G401 (cell line): ENCODE data around the gene ADAMTSL5. TPM values are rescaled to one million over a fixed set of nuclear protein-coding genes. Genes with fewer than 3 reads are reported as not detected.
A peak's percentile ranks its signal among the peaks of the same experiment; 100 is the strongest.
"Not testable (repeated sequence)": the region's sequence is repeated elsewhere in the genome, so short reads cannot be mapped to it uniquely, and the experiment has no call there.

Source experiments
- DNase-seq: peaks from one replicate; pipeline ENCODE4 v3.0.0-alpha.2; 2015; ENCODE audit warnings: low spot score
- in situ Hi-C: cut with HindIII; loops from 2 replicates; pipeline ENCODE4 v1.10.0; 2016; ENCODE audit warnings: low sequenced_read_pairs, mixed read lengths
- total RNA-seq: library from RNA; depleted of rRNA; stranded (reverse); fragments of >200 nt; shearing (Covaris generic); gene quantifications from 2 replicates; pipeline ENCODE4 v1.2.3, GENCODE V29; 2014

Gene ADAMTSL5
- total RNA-seq, 1 experiment from 2014 or later: 2.1 TPM

- DNase-seq: no peak
- in situ Hi-C loops: no loop called here
These were observed 20.8 kb upstream of the ADAMTSL5 start for GRCh38 chr19:1533510-1534150.

GRCh38 chr19:1532003-1532402, 19.2 kb upstream of the ADAMTSL5 start:
- no peak for DNase-seq
- in situ Hi-C loops: no loop called here

GRCh38 chr19:1531587-1531986, 18.8 kb upstream of the ADAMTSL5 start:
- DNase-seq: no peak
- in situ Hi-C loops: no loop called here

GRCh38 chr19:1530856-1531255, 18.0 kb upstream of the ADAMTSL5 start:
- in situ Hi-C loops, DNase-seq: not testable (repeated sequence)

- no peak for DNase-seq
- in situ Hi-C loops: no loop called here
These were observed 16.6 kb upstream of the ADAMTSL5 start for GRCh38 chr19:1529430-1529816.

GRCh38 chr19:1528596-1529429, 16.0 kb upstream of the ADAMTSL5 start:
- no peak for DNase-seq
- in situ Hi-C loops: no loop called here

- in situ Hi-C loops: no loop called here
- DNase-seq: no peak
These were observed 15.0 kb upstream of the ADAMTSL5 start for GRCh38 chr19:1527650-1528309.

GRCh38 chr19:1526979-1527649, 14.3 kb upstream of the ADAMTSL5 start:
- DNase-seq: no peak
- in situ Hi-C loops: no loop called here

- in situ Hi-C loops: no loop called here
- no peak for DNase-seq
These were observed 13.4 kb upstream of the ADAMTSL5 start for GRCh38 chr19:1526066-1526778.

- in situ Hi-C loops: no loop called here
- DNase-seq: no peak
These were observed 12.5 kb upstream of the ADAMTSL5 start for GRCh38 chr19:1525343-1525742.

- DNase-seq: peak; percentile 42
- in situ Hi-C loops: no loop called here
These were observed 12.1 kb upstream of the ADAMTSL5 start for GRCh38 chr19:1524972-1525325.

- DNase-seq: no peak
- in situ Hi-C loops: no loop called here
These were observed 11.6 kb upstream of the ADAMTSL5 start for GRCh38 chr19:1524287-1524971.

GRCh38 chr19:1523412-1524286, 10.8 kb upstream of the ADAMTSL5 start, which contains the start of gene PLK5:
TSS of gene PLK5 (plus strand) at chr19:1524077. CDS start at chr19:1526997, 2,920 bp downstream.
- peak; percentile 58 for DNase-seq
- in situ Hi-C loops: no loop called here

GRCh38 chr19:1522838-1523237, 10.0 kb upstream of the ADAMTSL5 start:
- DNase-seq: peak; percentile 91

GRCh38 chr19:1522061-1522460, 9.2 kb upstream of the ADAMTSL5 start:
- peak; percentile 75 for DNase-seq
- in situ Hi-C loops: no loop called here

More at GRCh38 chr19:1522838-1523237, 10.0 kb upstream of the ADAMTSL5 start:
- in situ Hi-C loops: no loop called here

GRCh38 chr19:1521636-1522035, 8.8 kb upstream of the ADAMTSL5 start:
- DNase-seq: peak; percentile 94
- in situ Hi-C loops: no loop called here

GRCh38 chr19:1520203-1520780, 7.5 kb upstream of the ADAMTSL5 start:
- no peak for DNase-seq
- in situ Hi-C loops: no loop called here
